ENCODE data around the gene OR6C2. TPM values are rescaled to one million over a fixed set of nuclear protein-coding genes. Genes with fewer than 3 reads are reported as not detected.
"Not testable (repeated sequence)": the region's sequence is repeated elsewhere in the genome, so short reads cannot be mapped to it uniquely, and the experiment has no call there.

OR6C2 gene
- total RNA-seq, 1 donor from 2014 or later = not detected

- intact Hi-C loops (cut with micrococcal nuclease) = no loop called here
Measured at GRCh38 chr12:55472264-55472663, 28.4 kb downstream of the OR6C2 start.

- intact Hi-C loops (cut with micrococcal nuclease) = not testable (repeated sequence)
Measured at GRCh38 chr12:55479136-55479535, 35.3 kb downstream of the OR6C2 start.

GRCh38 chr12:55484284-55484683 is 40.4 kb downstream of the OR6C2 start:
- intact Hi-C loops (cut with micrococcal nuclease) = not testable (repeated sequence)

GRCh38 chr12:55492078-55492477 is 48.2 kb downstream of the OR6C2 start, which contains the start of gene OR6C68:
Gene OR6C68 (plus strand): TSS chr12:55492378. CDS start chr12:55492378, 0 bp downstream.
- intact Hi-C loops (cut with micrococcal nuclease) = no loop called here

- intact Hi-C loops (cut with micrococcal nuclease) = no loop called here
Measured at GRCh38 chr12:55495490-55495889, 51.6 kb downstream of the OR6C2 start.

GRCh38 chr12:55499231-55499630 is 55.4 kb downstream of the OR6C2 start:
- intact Hi-C loops (cut with micrococcal nuclease) = no loop called here

GRCh38 chr12:55499810-55500252 is 56.0 kb downstream of the OR6C2 start:
- intact Hi-C loops (cut with micrococcal nuclease) = no loop called here

- intact Hi-C loops (cut with micrococcal nuclease) = no loop called here
Measured at GRCh38 chr12:55501601-55502000, 57.7 kb downstream of the OR6C2 start.

Other genes starting within 250 kb of the OR6C2 start
- gene OR10A7, start 223.1 kb upstream of the OR6C2 start, total RNA-seq = not detected in 2 replicates
- gene OR6C74, start 199.5 kb upstream of the OR6C2 start, total RNA-seq = not detected in 2 replicates
- not detected in 2 replicates for gene OR6C6, start 147.5 kb upstream of the OR6C2 start, total RNA-seq
- gene OR6C1, start 129.7 kb upstream of the OR6C2 start, total RNA-seq = not detected in 2 replicates
- not detected in 2 replicates for gene OR6C3, start 113.3 kb upstream of the OR6C2 start, total RNA-seq
- not detected in 2 replicates for gene OR6C75, start 81.1 kb upstream of the OR6C2 start, total RNA-seq
- gene OR6C65, start 43.5 kb upstream of the OR6C2 start, total RNA-seq = not detected in 2 replicates
- not detected in 2 replicates for gene OR6C76, start 17.8 kb upstream of the OR6C2 start, total RNA-seq
- 0.45 TPM in 1 of 2 replicates, not detected in the other for gene OR6C70, start 26.1 kb downstream of the OR6C2 start, total RNA-seq
- gene OR6C68, start 48.3 kb downstream of the OR6C2 start, total RNA-seq = not detected in 2 replicates
- not detected in 2 replicates for gene OR6C4, start 105.5 kb downstream of the OR6C2 start, total RNA-seq
- gene OR2AP1, start 128.4 kb downstream of the OR6C2 start, total RNA-seq = not detected in 2 replicates
- gene OR10P1, start 192.8 kb downstream of the OR6C2 start, total RNA-seq = not detected in 2 replicates

Data from T-helper 2 cell treated with Interferon-gamma antibody and Interleukin-4, amounts not matched to agents 100 ng/mL and 5 ng/mL, for 36 hours (primary cell).